ENCODE results near the gene SLC35F1.

Gene SLC35F1

GRCh38 chr6:118148561-118148960, 241.5 kb downstream of the SLC35F1 start:
- no peak overlapping the region for H3K4me3 ChIP-seq (ENCODE audit: low read depth, low read length)
- TF ChIP-seq, protein P1, sequence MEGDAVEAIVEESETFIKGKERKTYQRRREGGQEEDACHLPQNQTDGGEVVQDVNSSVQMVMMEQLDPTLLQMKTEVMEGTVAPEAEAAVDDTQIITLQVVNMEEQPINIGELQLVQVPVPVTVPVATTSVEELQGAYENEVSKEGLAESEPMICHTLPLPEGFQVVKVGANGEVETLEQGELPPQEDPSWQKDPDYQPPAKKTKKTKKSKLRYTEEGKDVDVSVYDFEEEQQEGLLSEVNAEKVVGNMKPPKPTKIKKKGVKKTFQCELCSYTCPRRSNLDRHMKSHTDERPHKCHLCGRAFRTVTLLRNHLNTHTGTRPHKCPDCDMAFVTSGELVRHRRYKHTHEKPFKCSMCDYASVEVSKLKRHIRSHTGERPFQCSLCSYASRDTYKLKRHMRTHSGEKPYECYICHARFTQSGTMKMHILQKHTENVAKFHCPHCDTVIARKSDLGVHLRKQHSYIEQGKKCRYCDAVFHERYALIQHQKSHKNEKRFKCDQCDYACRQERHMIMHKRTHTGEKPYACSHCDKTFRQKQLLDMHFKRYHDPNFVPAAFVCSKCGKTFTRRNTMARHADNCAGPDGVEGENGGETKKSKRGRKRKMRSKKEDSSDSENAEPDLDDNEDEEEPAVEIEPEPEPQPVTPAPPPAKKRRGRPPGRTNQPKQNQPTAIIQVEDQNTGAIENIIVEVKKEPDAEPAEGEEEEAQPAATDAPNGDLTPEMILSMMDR (IDR thresholded peaks at IDR 0.05; ENCODE audit: low read depth, low read length), result no peak

DNA sequence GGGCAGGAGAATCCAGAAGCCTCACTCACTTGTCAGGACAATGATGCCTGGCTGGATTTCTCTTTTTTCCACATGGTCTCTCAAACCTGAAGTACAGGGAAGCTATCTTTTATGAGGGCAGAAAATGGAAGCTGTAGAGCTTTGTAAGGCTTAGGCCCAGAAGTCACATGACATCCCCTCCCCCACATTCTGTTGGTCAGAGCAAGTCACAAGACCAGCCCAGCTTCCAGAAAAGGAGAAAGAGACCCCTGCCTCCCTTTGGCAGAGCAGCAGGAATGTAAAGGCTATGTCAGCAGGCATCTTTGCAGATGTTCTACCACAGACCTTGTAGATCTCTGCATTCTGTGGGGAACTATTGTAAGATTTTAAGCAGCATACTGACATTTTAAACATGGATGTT, 245.5 kb downstream of the SLC35F1 start:
- no peak overlapping the region for H3K4me3 ChIP-seq (ENCODE audit: low read depth, low read length)
- TF ChIP-seq, protein P1 (IDR thresholded peaks at IDR 0.05; ENCODE audit: low read depth, low read length), result no peak

DNA sequence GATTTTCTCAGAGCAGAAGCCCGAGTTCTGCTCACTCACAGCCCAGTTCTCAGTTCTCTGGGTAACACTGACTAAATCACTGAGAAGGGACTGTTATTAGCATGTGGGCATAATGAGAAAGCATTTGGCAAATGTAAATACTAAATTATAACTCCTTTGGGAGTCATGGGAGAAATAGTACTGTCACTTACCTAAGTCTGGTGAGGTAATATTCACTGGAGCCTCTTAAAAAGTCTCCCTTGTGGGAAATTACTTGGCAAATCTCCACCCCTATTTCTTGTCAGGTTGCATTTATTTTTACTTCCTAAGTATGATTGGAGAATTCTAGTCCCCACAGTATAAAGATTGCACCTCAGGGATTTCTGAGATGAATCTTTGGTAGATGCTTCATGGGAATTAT, 254.3 kb downstream of the SLC35F1 start:
- H3K4me3 ChIP-seq (ENCODE audit: low read depth, low read length), result no peak overlapping the region
- TF ChIP-seq, protein P1 (IDR thresholded peaks at IDR 0.05; ENCODE audit: low read depth, low read length), result no peak

DNA sequence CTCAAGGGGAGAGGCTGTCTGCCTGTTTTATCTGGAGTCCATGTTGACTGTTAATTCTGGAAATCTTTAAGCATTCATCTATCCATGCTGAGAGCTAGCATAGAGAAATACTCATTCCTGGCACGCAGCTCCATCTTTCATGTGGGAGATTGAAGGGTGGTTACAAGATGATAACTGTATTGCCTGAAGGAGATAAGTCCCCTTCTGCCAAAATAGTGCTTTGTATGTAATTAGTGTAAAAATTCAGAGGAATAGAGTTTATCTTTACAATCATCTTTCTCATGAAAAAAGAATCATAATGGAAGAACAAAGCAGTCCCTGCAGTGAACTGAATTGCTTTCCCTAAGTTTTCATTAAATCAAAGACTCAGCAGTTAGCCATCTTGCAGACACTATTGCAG, 256.5 kb downstream of the SLC35F1 start:
- TF ChIP-seq, protein P1 (IDR thresholded peaks at IDR 0.05; ENCODE audit: low read depth, low read length), result no peak
- H3K4me3 ChIP-seq (ENCODE audit: low read depth, low read length), result no peak overlapping the region

DNA sequence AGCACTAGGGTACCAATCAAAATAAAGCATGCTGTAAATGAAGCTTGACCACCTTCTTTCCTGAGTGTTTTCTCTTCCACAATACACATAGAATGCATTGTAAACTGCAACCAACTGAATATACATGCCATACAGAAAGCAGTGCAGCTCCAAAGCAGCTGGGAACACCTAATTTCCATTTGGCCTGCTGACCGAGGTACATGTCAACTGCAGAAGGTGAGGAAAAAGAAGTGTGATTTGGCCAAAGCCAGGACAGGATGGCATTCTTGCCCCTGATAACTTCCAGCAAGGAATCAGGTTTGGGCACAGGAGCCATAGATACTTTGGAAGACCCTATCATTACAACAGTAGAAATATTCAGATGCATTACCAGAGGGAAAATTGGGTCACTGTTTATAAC, 258.4 kb downstream of the SLC35F1 start:
- H3K4me3 ChIP-seq (ENCODE audit: low read depth, low read length), result no peak overlapping the region
- TF ChIP-seq, protein P1 (IDR thresholded peaks at IDR 0.05; ENCODE audit: low read depth, low read length), result no peak

GRCh38 chr6:118168421-118168820, 261.4 kb downstream of the SLC35F1 start:
- H3K4me3 ChIP-seq (ENCODE audit: low read depth, low read length), result no peak overlapping the region
- TF ChIP-seq, protein P1 (IDR thresholded peaks at IDR 0.05; ENCODE audit: low read depth, low read length), result no peak

GRCh38 chr6:118171852-118172251, 264.8 kb downstream of the SLC35F1 start:
- TF ChIP-seq, protein P1 (IDR thresholded peaks at IDR 0.05; ENCODE audit: low read depth, low read length), result no peak
- H3K4me3 ChIP-seq (ENCODE audit: low read depth, low read length), result no peak overlapping the region
